NB4 (cell line): Measurements from ENCODE around the gene PRRX2.

Source experiments
- DNase-seq: peaks from one replicate; pipeline ENCODE4 v3.0.0; 2010; ENCODE audit warnings: low read depth
- H3K4me3 ChIP-seq: one replicate; pipeline ENCODE4 v1.5.1; 2011; ENCODE audit warnings: mild to moderate bottlenecking, low read depth, low read length, moderate library complexity
- CTCF ChIP-seq: IDR thresholded peaks from one replicate; pipeline ENCODE4 v1.5.1; 2012; ENCODE audit warnings: low read depth, low read length
- MYC ChIP-seq: IDR thresholded peaks from 2 replicates; pipeline ENCODE4 v1.6.1; 2011; ENCODE audit warnings: low read depth, low read length
- POLR2A ChIP-seq: IDR thresholded peaks from 2 replicates; pipeline ENCODE4 v1.6.1; 2011; ENCODE audit warnings: mild to moderate bottlenecking; ENCODE audit not compliant: insufficient read length; ENCODE audit errors: extremely low read depth
- TF ChIP-seq, protein P1 (sequence below): IDR thresholded peaks from 2 replicates; pipeline ENCODE4 v1.6.1; 2011; ENCODE audit warnings: low read depth, low read length

Gene PRRX2

DNA sequence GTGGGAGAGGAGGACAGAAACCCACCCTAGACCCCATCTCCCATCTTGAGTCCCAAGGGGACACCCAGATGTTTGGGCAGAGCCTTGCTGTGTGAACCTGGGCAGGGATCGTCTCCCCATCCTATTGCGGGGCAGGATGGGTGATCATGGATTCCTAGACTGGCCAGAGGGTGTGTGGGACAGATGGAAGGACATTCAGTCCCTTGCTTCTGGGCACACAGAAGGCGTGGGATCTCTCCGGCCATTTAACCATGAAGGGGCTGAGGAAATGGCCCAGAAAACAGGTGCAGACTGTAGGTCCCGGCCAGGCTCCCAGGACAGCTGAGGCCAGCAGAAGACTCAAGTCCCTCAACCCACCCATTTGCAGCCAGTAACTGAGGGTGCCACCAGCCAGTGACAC lies 57.5 kb downstream of the PRRX2 start:
- no peak overlapping the region for H3K4me3 ChIP-seq
- no peak for TF ChIP-seq MYC
- TF ChIP-seq POLR2A: no peak
- no peak for TF ChIP-seq CTCF
- TF ChIP-seq, protein P1, sequence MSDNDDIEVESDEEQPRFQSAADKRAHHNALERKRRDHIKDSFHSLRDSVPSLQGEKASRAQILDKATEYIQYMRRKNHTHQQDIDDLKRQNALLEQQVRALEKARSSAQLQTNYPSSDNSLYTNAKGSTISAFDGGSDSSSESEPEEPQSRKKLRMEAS: no peak
- DNase-seq: no peak

GRCh38 chr9:129724456-129725190 lies 59.2 kb downstream of the PRRX2 start:
- TF ChIP-seq CTCF (no peak), MYC (no peak), POLR2A (no peak)
- TF ChIP-seq, protein P1: no peak
- H3K4me3 ChIP-seq: no peak overlapping the region
- DNase-seq: no peak

- no peak for DNase-seq
- no peak for TF ChIP-seq POLR2A
- H3K4me3 ChIP-seq: no peak overlapping the region
Observed at GRCh38 chr9:129725795-129726251, 60.4 kb downstream of the PRRX2 start.

DNA sequence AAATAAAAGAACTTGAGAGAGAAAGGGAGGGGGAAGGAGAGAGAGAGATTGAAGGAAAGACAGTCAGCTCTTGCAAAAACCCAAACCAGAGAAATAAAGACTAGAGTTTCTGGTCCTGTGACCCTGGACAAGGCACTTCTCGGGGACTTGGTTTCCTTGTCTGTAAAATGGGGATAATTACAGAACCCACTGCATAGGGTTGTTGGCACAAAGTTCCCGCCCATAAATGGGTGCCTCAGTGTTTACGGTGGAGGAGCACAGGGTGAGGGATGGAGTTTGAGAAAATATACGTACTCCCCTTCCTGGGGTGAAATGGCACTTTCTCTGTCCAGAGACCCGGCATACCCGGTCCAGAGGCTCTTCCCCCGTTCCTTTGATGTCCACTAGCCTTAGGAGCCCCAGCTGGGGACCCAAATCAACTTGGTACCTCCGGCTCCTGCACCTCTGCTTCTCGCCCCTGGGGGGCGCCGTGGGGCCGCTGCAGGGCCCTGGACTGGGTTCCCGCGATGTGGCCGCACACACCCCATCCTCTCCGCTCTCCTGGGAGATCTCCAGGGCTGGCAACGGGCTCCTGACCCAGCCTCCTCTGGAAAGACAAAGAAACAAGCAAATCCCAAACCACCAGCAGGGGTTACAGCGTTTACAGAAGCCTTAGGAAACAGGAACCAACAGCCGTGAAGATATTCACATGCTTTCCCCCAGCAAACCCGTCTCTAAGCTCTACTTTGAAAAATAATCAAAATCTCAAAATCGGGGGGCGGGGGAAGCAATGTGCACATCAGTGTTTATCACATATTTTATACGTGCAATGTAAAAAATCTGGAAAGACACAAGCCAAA lies 61.1 kb downstream of the PRRX2 start:
- TF ChIP-seq POLR2A (no peak), MYC (no peak), CTCF (peak; percentile 93)
- peak; percentile 68 for DNase-seq
- no peak overlapping the region for H3K4me3 ChIP-seq

GRCh38 chr9:129728744-129729143 lies 63.3 kb downstream of the PRRX2 start:
- no peak overlapping the region for H3K4me3 ChIP-seq
- DNase-seq: no peak
- TF ChIP-seq CTCF (no peak), MYC (no peak), POLR2A (no peak)
- TF ChIP-seq, protein P1: no peak

GRCh38 chr9:129731477-129732085 lies 66.1 kb downstream of the PRRX2 start:
- TF ChIP-seq, protein P1: no peak
- TF ChIP-seq MYC: no peak
- TF ChIP-seq CTCF: no peak
- no peak for TF ChIP-seq POLR2A
- DNase-seq: no peak

More at GRCh38 chr9:129731477-129732085, 66.1 kb downstream of the PRRX2 start:
- no peak overlapping the region for H3K4me3 ChIP-seq
